Activated naive CD4-positive, alpha-beta T cell treated with anti-CD3 and anti-CD28 coated beads, Interleukin-2, amount 10 ng/mL, durations not matched to agents 7 days and 5 days (primary cell): ENCODE results near the gene APIP.

Experiments
- CTCF ChIA-PET: fragments of 350-600 bp; sonication (Branson Sonifier 250); formaldehyde crosslinking; loops from one replicate; lab custom pipeline; 2021; ENCODE audit warnings: antibody characterized with exemption; lab: Charles Lee
- DNase-seq: peaks from one replicate; pipeline ENCODE4 v3.0.0-alpha.2; 2020
- H3K27ac Mint-ChIP-seq: one replicate; pipeline ENCODE4 v1.8.0; 2021; ENCODE audit warnings: mild to moderate bottlenecking, moderate library complexity, mixed read lengths
- H3K27me3 Mint-ChIP-seq: one replicate; pipeline ENCODE4 v1.8.0; 2021; ENCODE audit warnings: mild to moderate bottlenecking, mixed read lengths
- H3K36me3 Mint-ChIP-seq: one replicate; pipeline ENCODE4 v1.8.0; 2021; ENCODE audit warnings: mixed read lengths
- H3K4me1 Mint-ChIP-seq: one replicate; pipeline ENCODE4 v1.8.0; 2021; ENCODE audit warnings: mixed read lengths
- H3K4me3 Mint-ChIP-seq: one replicate; pipeline ENCODE4 v1.8.0; 2021; ENCODE audit warnings: mild to moderate bottlenecking, moderate library complexity, mixed read lengths
- H3K9me3 Mint-ChIP-seq: one replicate; pipeline ENCODE4 v1.8.0; 2021; ENCODE audit warnings: mixed read lengths

APIP gene

DNA sequence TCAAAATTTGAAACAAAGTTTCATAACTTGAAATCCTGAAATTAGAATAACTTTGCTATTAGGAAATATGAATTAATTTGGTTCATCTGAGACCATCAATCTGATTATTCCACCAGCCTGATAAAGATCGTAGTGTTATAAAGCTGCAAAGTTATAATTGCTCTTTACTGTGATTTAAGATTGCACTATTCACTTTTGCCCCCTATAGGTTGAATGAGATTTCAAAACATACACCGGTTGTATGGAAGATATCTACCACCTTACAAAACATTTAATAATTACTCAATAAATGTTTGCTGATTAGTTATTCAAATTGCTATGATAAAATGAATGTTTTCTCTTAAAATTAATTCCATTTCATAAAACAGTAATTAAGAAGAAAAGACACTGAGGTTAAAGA is 26.1 kb downstream of the APIP start:
- Mint-ChIP-seq H3K9me3 (no peaks in the 10 kb centered on the region), H3K4me1 (no peaks in the 10 kb centered on the region), H3K27me3 (no peaks in the 10 kb centered on the region), H3K4me3 (no peak overlapping the region), H3K27ac (no peak overlapping the region), H3K36me3 (peaks cover 3% of the 10 kb centered on the region)
- DNase-seq, result no peak
- CTCF ChIA-PET, result interaction anchor here (1.1 to 2.1 kb wide), 3 partner anchors 35 to 304 kb away, joined by 3 to 9 read pairs (median 5); no protein-coding TSS in a partner anchor

DNA sequence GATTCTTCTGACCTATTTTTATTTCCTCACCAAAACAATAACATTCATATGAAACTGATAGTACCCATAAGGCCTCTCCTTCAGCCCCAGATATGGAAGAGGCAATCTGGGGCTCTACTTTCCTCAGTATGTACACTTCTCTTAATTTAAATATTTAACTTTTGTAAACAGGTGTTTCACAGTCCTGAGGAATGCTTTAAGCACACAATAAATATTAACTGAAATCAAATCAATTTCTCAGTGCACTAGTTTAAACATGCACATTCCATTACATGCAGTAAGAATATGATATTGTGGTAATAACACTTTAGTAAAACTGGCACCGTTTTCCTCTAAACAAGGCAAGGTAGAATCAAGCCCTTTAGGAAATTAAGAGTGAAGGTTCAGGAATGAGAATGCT is 28.9 kb downstream of the APIP start:
- Mint-ChIP-seq H3K4me1 (no peaks in the 10 kb centered on the region), H3K4me3 (no peak overlapping the region), H3K36me3 (peaks cover 10% of the 10 kb centered on the region), H3K27ac (no peak overlapping the region), H3K27me3 (no peaks in the 10 kb centered on the region), H3K9me3 (no peaks in the 10 kb centered on the region)
- no peak for DNase-seq
- CTCF ChIA-PET, result no interaction called here

DNA sequence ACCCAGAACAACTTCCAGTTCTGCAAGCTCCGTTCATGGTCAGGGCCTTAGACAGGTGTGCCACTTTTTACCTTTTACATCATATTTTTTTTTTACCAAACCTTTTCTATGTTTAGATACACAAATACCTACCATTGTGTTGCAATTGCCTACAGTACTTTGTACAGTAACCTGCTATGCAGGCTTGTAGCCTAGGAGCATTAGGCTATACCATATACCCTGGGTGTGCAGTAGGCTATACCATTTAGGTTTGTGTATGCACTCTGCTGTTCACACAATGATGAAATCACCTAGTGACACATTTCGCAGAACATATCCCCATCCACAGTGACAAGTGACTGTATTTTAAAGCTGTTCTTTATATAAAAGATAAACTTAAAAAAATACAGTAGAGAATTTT is 29.6 kb downstream of the APIP start:
- DNase-seq, result no peak
- Mint-ChIP-seq H3K27ac (no peak overlapping the region), H3K4me1 (no peaks in the 10 kb centered on the region), H3K9me3 (no peaks in the 10 kb centered on the region), H3K27me3 (no peaks in the 10 kb centered on the region), H3K4me3 (no peak overlapping the region), H3K36me3 (peaks cover 15% of the 10 kb centered on the region)
- CTCF ChIA-PET, result interaction anchor here (1.1 kb wide), 1 partner anchor 301 kb away, joined by 3 read pairs; no protein-coding TSS in a partner anchor

DNA sequence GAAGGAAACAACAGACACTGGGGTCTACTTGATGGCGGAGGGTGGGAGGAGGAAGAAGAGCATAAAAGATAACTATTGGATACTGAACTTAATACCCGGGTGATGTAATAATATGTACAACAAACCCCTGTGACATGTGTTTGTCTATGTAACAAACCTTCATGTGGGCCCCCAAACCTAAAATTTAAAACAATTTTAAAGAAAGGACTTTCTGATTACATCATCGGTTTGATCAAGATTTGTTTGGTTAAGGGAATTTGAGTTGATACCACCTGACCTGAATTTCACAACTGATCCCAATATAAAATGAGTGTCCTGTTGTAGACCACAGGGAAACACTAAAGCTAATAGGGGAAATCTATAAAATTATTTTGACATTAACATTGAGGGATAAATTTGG is 34.3 kb downstream of the APIP start:
- CTCF ChIA-PET, result no interaction called here
- DNase-seq, result no peak
- H3K9me3 Mint-ChIP-seq, result no peaks in the 10 kb centered on the region
- H3K27me3 Mint-ChIP-seq, result no peaks in the 10 kb centered on the region
- H3K27ac Mint-ChIP-seq, result no peak overlapping the region
- H3K4me1 Mint-ChIP-seq, result no peaks in the 10 kb centered on the region
- H3K36me3 Mint-ChIP-seq, result peaks cover 16% of the 10 kb centered on the region
- H3K4me3 Mint-ChIP-seq, result no peak overlapping the region

DNA sequence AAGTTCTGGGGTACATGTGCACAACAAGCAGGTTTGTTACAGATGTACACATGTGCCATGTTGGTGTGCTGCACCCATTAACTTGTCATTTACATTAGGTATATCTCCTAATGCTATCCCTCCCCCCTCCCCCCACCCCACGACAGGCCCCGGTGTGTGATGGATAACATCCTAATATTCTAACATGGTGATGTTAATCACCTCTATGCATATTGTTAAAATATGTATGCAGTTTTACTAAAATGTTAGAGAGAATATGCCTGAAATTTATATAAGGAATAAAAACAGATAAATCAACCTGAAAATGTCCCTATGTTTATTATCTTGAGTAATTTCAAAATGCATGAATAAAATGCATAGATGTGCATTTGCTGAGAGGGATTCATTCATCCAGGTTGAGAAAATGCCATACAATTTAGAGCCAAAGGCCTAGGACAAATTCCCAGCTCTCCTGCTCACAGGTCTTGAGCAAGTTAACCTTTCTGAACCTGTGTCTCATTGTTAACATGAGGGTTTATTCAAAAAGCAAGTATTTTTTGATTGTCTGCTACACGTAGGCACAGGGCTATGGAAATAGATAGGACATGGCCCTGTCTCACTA is 38.7 kb downstream of the APIP start:
- Mint-ChIP-seq H3K4me1 (no peaks in the 10 kb centered on the region), H3K27me3 (no peaks in the 10 kb centered on the region), H3K36me3 (peaks cover 8% of the 10 kb centered on the region), H3K27ac (no peak overlapping the region), H3K9me3 (no peaks in the 10 kb centered on the region), H3K4me3 (no peak overlapping the region)
- CTCF ChIA-PET, result no interaction called here
- DNase-seq, result no peak

DNA sequence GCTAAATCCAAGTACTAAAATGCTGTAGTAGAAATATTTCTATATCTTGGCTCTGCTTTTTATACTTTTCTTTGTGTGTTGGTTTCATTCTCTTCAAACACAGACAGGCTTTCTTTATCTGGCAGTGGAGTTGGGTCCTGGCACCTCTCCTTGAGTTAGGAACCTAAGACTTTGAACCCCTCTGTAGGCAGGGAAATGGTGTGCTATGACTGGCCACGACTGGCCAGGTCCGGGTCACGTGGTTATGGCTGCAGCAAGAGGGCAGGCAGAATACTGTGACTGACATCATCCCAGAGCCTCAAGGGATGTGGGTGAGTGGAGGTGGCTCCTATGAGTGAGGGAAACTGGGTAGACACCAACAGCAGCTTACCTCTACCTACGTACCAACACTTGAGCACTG is 42.0 kb downstream of the APIP start:
- no peak overlapping the region for H3K4me3 Mint-ChIP-seq
- CTCF ChIA-PET, result no interaction called here
- no peak overlapping the region for H3K27ac Mint-ChIP-seq
- no peaks in the 10 kb centered on the region for H3K9me3 Mint-ChIP-seq
- DNase-seq, result no peak
- H3K27me3 Mint-ChIP-seq, result no peaks in the 10 kb centered on the region
- no peaks in the 10 kb centered on the region for H3K4me1 Mint-ChIP-seq
- H3K36me3 Mint-ChIP-seq, result no peaks in the 10 kb centered on the region

DNA sequence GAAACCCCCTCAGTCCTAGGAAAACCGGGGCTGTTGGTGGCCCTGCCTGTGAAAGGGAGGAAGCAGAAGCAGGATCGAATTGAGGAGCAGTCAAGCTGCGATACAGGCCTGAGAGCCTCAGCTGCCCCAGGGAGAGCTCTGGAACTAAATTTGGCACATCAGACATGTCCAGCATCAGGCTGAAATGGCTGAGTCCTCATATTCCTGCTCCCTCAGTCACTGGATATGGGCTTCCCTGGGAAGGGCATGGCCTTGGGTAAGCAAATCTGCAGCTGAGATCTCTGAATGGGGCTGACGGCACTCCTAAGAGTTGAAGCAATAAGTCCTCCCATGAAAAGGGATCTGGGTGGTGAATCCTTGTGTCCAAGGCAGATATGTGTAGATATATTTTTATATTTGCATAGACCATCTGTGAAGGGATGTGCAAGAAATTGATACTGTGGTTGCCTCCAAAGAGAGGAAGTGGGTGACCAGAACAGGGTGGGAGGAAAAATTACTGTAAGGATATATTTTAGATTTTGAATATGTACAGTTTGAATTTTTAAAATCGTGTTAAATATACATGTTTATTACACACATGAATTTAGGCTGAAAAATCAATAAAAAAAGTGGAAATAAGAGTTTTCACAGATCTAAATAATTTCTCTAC is 45.5 kb downstream of the APIP start:
- Mint-ChIP-seq H3K9me3 (no peaks in the 10 kb centered on the region), H3K36me3 (no peaks in the 10 kb centered on the region)
- CTCF ChIA-PET, result no interaction called here

DNA sequence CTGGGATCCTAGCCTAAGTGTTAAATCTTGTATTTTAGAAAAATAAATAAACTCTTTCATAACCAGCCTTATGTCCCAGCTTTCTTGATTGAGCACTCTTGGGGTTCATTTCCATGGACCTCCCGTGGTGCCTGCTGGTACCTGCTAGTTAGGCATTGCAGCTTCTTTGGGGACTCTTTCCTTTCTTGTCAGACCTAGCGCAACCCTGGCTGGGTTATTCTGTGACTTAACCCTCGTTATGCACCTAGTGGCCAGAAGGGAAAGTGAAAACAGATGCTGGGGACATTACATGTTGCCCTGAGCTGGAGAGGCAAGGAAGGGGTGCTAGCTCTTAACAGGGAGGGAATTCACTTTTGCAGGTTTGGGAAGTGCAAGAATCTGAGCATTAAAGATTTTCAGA is 46.8 kb downstream of the APIP start:
- Mint-ChIP-seq H3K27me3 (no peaks in the 10 kb centered on the region), H3K27ac (no peak overlapping the region), H3K4me3 (no peak overlapping the region), H3K9me3 (no peaks in the 10 kb centered on the region), H3K4me1 (no peaks in the 10 kb centered on the region), H3K36me3 (no peaks in the 10 kb centered on the region)
- CTCF ChIA-PET, result interaction anchor here (1.0 kb wide), 1 partner anchor 282 kb away, joined by 5 read pairs; no protein-coding TSS in a partner anchor
- no peak for DNase-seq

More for the DNA sequence above, 45.5 kb downstream of the APIP start:
- H3K27ac Mint-ChIP-seq, result no peak overlapping the region
- H3K27me3 Mint-ChIP-seq, result no peaks in the 10 kb centered on the region
- no peak for DNase-seq
- no peak overlapping the region for H3K4me3 Mint-ChIP-seq
- H3K4me1 Mint-ChIP-seq, result no peaks in the 10 kb centered on the region

DNA sequence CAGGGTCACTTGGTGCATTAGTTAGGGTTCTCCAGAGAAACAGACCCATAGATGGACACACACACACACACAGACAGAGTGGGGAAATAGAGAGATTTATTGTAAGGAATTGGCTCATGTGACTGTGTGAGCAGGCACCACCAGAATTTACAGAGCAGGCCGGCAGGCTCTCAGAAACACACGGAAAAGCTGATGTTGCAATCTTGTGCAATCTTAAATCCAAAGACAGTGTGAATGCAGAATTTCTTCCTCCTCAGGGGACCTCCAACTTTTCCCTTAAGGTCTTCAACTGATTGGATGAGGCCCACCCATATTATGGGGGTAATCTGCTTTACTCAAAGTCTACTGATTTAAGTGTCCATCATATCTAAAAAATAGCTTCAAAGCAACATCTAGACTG is 49.8 kb downstream of the APIP start:
- no peak for DNase-seq
- no peak overlapping the region for H3K27ac Mint-ChIP-seq
- H3K9me3 Mint-ChIP-seq, result no peaks in the 10 kb centered on the region
- CTCF ChIA-PET, result no interaction called here
- peaks cover 4% of the 10 kb centered on the region for H3K27me3 Mint-ChIP-seq
- no peaks in the 10 kb centered on the region for H3K4me1 Mint-ChIP-seq
- no peaks in the 10 kb centered on the region for H3K36me3 Mint-ChIP-seq
- no peak overlapping the region for H3K4me3 Mint-ChIP-seq

DNA sequence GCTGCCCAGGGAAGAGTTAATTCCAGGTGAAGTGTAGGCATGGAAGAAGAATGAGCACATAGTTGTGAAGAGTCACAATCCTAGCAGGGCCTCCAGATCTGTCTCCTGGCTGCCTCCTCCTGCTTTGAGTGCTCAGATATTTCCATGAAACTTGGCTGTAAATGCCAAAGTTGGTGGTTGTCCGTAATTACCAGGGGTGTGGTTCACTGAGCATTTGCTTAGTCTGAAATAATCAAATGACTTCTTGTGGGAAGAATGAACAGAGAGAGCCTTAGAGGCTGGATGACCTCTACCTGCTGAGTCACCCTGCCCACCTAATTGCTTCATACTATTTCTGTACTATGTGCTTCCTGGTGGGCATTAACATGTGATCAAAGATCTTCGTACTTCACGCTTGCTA is 50.9 kb downstream of the APIP start:
- CTCF ChIA-PET, result no interaction called here
- no peaks in the 10 kb centered on the region for H3K9me3 Mint-ChIP-seq

DNA sequence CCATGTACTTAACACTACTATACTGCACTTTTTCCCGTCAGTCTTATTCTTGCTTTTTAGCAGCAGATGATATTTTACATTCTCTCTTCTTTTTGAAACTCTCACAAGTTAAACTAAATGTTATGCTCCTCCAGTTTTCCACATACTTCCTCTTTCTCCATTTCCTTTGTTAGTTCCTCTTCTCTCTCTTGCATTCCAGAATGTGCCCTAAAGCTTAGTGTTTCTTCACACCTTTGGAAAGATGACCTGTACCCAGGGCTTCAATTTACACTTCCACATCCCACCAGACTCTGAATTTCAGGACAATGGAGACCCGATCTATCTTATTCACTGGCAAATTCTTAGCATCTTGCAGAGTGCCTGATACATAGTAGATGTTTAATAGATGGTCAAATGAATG is 51.8 kb downstream of the APIP start:
- Mint-ChIP-seq H3K9me3 (no peaks in the 10 kb centered on the region), H3K4me3 (no peak overlapping the region), H3K27ac (no peak overlapping the region), H3K4me1 (no peaks in the 10 kb centered on the region), H3K36me3 (no peaks in the 10 kb centered on the region), H3K27me3 (peaks cover 4% of the 10 kb centered on the region)
- CTCF ChIA-PET, result interaction anchor here (0.5 kb wide), 1 partner anchor 16 kb away, joined by 3 read pairs; no protein-coding TSS in a partner anchor
- DNase-seq, result no peak

More for the DNA sequence above, 50.9 kb downstream of the APIP start:
- H3K4me1 Mint-ChIP-seq, result no peaks in the 10 kb centered on the region
- H3K27ac Mint-ChIP-seq, result no peak overlapping the region
- no peaks in the 10 kb centered on the region for H3K36me3 Mint-ChIP-seq
- H3K4me3 Mint-ChIP-seq, result no peak overlapping the region
- DNase-seq, result no peak
- peaks cover 4% of the 10 kb centered on the region for H3K27me3 Mint-ChIP-seq

DNA sequence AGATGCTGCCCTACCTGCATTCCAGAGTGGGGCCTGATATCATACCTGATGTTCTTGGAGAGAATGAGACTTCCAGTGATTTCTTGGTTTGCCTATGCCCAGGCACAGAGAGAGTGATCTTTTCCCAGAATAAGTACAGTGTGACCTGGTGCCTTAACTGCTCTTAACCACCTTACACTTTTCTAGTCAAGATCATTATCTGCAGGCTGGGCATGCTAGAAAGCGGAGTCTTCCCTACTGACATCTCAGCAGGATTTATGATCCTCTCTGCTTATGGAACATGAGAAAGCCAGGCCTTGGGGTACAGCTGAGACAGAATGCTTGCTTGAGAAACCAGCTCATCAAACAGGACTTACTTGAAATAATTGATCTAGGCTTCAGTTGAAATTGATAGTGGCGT is 53.1 kb downstream of the APIP start:
- Mint-ChIP-seq H3K27me3 (peaks cover 4% of the 10 kb centered on the region), H3K36me3 (no peaks in the 10 kb centered on the region), H3K4me1 (no peaks in the 10 kb centered on the region), H3K27ac (no peak overlapping the region), H3K9me3 (no peaks in the 10 kb centered on the region), H3K4me3 (no peak overlapping the region)
- DNase-seq, result no peak
- CTCF ChIA-PET, result no interaction called here

DNA sequence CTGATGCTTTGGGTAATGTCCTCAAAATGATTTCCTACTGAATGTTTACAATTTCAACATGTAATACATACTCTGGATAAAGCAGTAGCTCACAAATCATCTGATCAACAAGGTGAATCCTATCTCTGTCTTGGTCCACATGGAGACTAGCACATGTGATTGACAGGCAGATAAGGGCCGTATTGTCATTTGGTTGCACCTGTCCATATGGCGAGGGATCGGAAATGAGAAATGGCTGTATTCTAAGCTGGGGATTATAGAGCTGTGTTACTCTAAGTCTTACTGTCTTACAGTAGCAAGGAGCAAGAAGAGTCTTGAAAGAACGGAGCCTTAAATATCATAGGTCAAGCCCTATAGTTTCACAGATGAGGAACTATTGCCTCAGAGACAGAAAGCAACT is 55.7 kb downstream of the APIP start:
- no peak for DNase-seq
- no peak overlapping the region for H3K27ac Mint-ChIP-seq
- no peaks in the 10 kb centered on the region for H3K4me1 Mint-ChIP-seq
- no peak overlapping the region for H3K4me3 Mint-ChIP-seq
- no peaks in the 10 kb centered on the region for H3K36me3 Mint-ChIP-seq
- H3K27me3 Mint-ChIP-seq, result peaks cover 4% of the 10 kb centered on the region
- H3K9me3 Mint-ChIP-seq, result no peaks in the 10 kb centered on the region
- CTCF ChIA-PET, result no interaction called here

DNA sequence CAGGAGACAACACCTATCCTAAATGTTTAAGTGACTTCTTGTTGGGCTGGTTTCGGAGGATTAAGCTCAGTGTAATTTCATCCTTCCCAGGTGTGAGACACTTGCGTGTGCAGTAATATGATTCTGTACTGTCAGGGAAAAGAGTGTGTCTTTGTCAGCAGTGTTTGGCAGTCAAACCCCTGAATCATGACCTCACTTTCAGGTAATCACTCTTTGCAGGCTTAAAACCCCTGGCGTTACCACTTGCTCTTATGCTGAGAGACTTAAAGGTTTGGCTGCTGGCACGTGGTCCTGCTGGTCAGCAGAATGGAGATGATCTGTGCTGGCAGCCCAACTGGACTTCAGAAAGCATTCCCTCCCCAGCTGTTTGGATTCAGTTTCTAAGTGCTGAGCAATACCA is 56.1 kb downstream of the APIP start:
- DNase-seq, result no peak
- Mint-ChIP-seq H3K9me3 (no peaks in the 10 kb centered on the region), H3K27me3 (peaks cover 4% of the 10 kb centered on the region), H3K4me3 (no peak overlapping the region), H3K36me3 (no peaks in the 10 kb centered on the region), H3K27ac (no peak overlapping the region), H3K4me1 (no peaks in the 10 kb centered on the region)
- CTCF ChIA-PET, result interaction anchor here (0.8 kb wide), 1 partner anchor 297 kb away, joined by 3 read pairs; no protein-coding TSS in a partner anchor

DNA sequence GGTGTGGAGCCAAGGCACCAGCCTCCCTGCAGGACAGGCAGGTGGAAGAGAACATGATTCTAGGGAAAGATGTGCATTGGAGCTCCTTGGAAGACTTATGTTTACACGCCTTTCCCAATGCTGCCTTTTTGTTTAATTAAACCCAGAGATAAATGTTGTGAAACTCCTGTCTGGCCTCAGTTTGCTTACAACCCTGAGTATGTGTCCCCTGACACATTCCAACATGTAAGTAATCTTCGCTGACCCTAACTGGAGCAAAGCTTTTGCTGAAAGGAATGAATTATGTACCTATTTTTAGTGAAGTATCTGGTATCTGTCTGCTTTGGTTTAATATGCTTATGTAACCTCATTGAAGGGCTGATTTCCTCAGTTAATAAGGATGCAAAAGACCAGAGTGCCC is 56.7 kb downstream of the APIP start:
- CTCF ChIA-PET, result interaction anchor here (0.8 kb wide), 1 partner anchor 297 kb away, joined by 3 read pairs; no protein-coding TSS in a partner anchor
- no peak overlapping the region for H3K4me3 Mint-ChIP-seq
- H3K36me3 Mint-ChIP-seq, result no peaks in the 10 kb centered on the region

More for the DNA sequence above, 56.7 kb downstream of the APIP start:
- DNase-seq, result no peak
- Mint-ChIP-seq H3K4me1 (no peaks in the 10 kb centered on the region), H3K9me3 (no peaks in the 10 kb centered on the region), H3K27me3 (peaks cover 4% of the 10 kb centered on the region), H3K27ac (no peak overlapping the region)
